NOMO-1 (cell line): ENCODE measurements around the gene APOBEC3G.
A peak's percentile ranks its signal among the peaks of the same experiment; 100 is the strongest.
"Not testable (repeated sequence)": the region's sequence is repeated elsewhere in the genome, so short reads cannot be mapped to it uniquely, and the experiment has no call there.

Experiments
- DNase-seq, 2 experiments: peaks; one replicate each; lab custom pipeline; 2025; ENCODE audit not compliant: unreplicated experiment in 2 of 2; lab: John Stamatoyannopoulos, UW

Gene APOBEC3G

GRCh38 chr22:39066442-39067276 lies 10.4 kb upstream of the APOBEC3G start:
- DNase-seq, result not testable (repeated sequence)

GRCh38 chr22:39068033-39068785 lies 8.9 kb upstream of the APOBEC3G start:
- DNase-seq, result no peak

- DNase-seq, result no peak
Observed at GRCh38 chr22:39070186-39070585, 6.9 kb upstream of the APOBEC3G start.

- peak in 1 of 2 experiments; percentile 47 for DNase-seq
Observed at GRCh38 chr22:39072581-39072981, 4.5 kb upstream of the APOBEC3G start.

- DNase-seq, result no peak
Observed at GRCh38 chr22:39073981-39074380, 3.1 kb upstream of the APOBEC3G start.

GRCh38 chr22:39076155-39077025 lies 685 bp upstream of the APOBEC3G start:
- DNase-seq, result not testable (repeated sequence)

- DNase-seq, result not testable (repeated sequence)
Observed at GRCh38 chr22:39077912-39078311, 837 bp downstream of the APOBEC3G start.

GRCh38 chr22:39078329-39078728 lies 1.3 kb downstream of the APOBEC3G start:
- DNase-seq, result no peak

- not testable (repeated sequence) for DNase-seq
Observed at GRCh38 chr22:39079054-39079637, 2.1 kb downstream of the APOBEC3G start.

- no peak for DNase-seq
Observed at GRCh38 chr22:39080052-39080762, 3.1 kb downstream of the APOBEC3G start.

GRCh38 chr22:39081016-39081415 lies 3.9 kb downstream of the APOBEC3G start:
- DNase-seq, result no peak

GRCh38 chr22:39081598-39081997 lies 4.5 kb downstream of the APOBEC3G start:
- no peak for DNase-seq

- DNase-seq, result no peak
Observed at GRCh38 chr22:39083212-39084165, 6.4 kb downstream of the APOBEC3G start.

- no peak for DNase-seq
Observed at GRCh38 chr22:39084666-39085065, 7.6 kb downstream of the APOBEC3G start.

GRCh38 chr22:39087098-39087497 lies 10.0 kb downstream of the APOBEC3G start:
- no peak for DNase-seq

GRCh38 chr22:39087881-39088684 lies 11.0 kb downstream of the APOBEC3G start:
- no peak for DNase-seq

GRCh38 chr22:39088685-39089032 lies 11.6 kb downstream of the APOBEC3G start:
- DNase-seq, result no peak

- DNase-seq, result no peak
Observed at GRCh38 chr22:39089928-39090327, 12.9 kb downstream of the APOBEC3G start.
